C4-2B (cell line): ENCODE measurements around the gene SSTR1.

ENCODE experiments used
- H3K27ac ChIP-seq: fragments of 450-650 bp; 2 replicates; pipeline ENCODE4 v1.5.1; 2017
- CTCF ChIP-seq: fragments of 450-650 bp; conservative IDR thresholded peaks from 2 replicates; pipeline ENCODE4 v1.5.1; 2017; ENCODE audit warnings: mild to moderate bottlenecking
- ZFX ChIP-seq: fragments of 450-650 bp; IDR thresholded peaks from 2 replicates; pipeline ENCODE4 v1.6.1; 2017

The SSTR1 gene

GRCh38 chr14:38248321-38249028 lies 40.8 kb downstream of the SSTR1 start:
- peak; percentile 8; the same call in 1 of the 2 replicates for TF ChIP-seq CTCF
- TF ChIP-seq ZFX: no peak

GRCh38 chr14:38250331-38250730 lies 42.6 kb downstream of the SSTR1 start:
- TF ChIP-seq CTCF: no peak
- no peak overlapping the region for H3K27ac ChIP-seq

More at GRCh38 chr14:38248321-38249028, 40.8 kb downstream of the SSTR1 start:
- H3K27ac ChIP-seq: no peak overlapping the region

GRCh38 chr14:38252066-38252710 lies 44.5 kb downstream of the SSTR1 start:
- no peak for TF ChIP-seq ZFX
- TF ChIP-seq CTCF: no peak
- H3K27ac ChIP-seq: no peak overlapping the region

- TF ChIP-seq ZFX: no peak
- TF ChIP-seq CTCF: no peak
- H3K27ac ChIP-seq: no peak overlapping the region
Measured at GRCh38 chr14:38253676-38254075, 46.0 kb downstream of the SSTR1 start.

GRCh38 chr14:38254571-38255407 lies 47.1 kb downstream of the SSTR1 start:
- no peak overlapping the region for H3K27ac ChIP-seq

GRCh38 chr14:38255408-38255672 lies 47.6 kb downstream of the SSTR1 start:
- TF ChIP-seq ZFX: no peak
- no peak for TF ChIP-seq CTCF
- H3K27ac ChIP-seq: no peak overlapping the region

More at GRCh38 chr14:38254571-38255407, 47.1 kb downstream of the SSTR1 start:
- no peak for TF ChIP-seq ZFX
- TF ChIP-seq CTCF: no peak
